Stimulated activated naive B cell treated with anti-CD40 and anti-IgM and Interleukin-4, amounts not matched to agents 10 μg/mL and 1 μg/mL and 100 μg/mL, for 72 hours (primary cell): ENCODE results near the gene TSFM.
A peak's percentile ranks its signal among the peaks of the same experiment; 100 is the strongest.
"Not testable (repeated sequence)": the region's sequence is repeated elsewhere in the genome, so short reads cannot be mapped to it uniquely, and the experiment has no call there.

Source experiments
- ATAC-seq, 2 donors: fragments of 150-1000 bp; cut with Tn5 transposase; replicated peaks; 2 replicates each; pipeline ENCODE4 v1.10.0; 2021; ENCODE audit warnings: moderate library complexity in 1 of 2
- DNase-seq: peaks from one replicate; pipeline ENCODE4 v3.0.0; 2021
- H3K27ac Mint-ChIP-seq: one replicate; pipeline ENCODE4 v1.8.0; 2022; ENCODE audit warnings: mild to moderate bottlenecking, mixed read lengths
- H3K27me3 Mint-ChIP-seq, 2 donors: one replicate each; pipeline ENCODE4 v1.8.0; 2022; ENCODE audit warnings: mixed read lengths in 2 of 2
- H3K36me3 Mint-ChIP-seq, 2 donors: one replicate each; pipeline ENCODE4 v1.8.0; 2022; ENCODE audit warnings: mixed read lengths in 2 of 2, mild to moderate bottlenecking in 1 of 2
- H3K4me1 Mint-ChIP-seq, 2 donors: one replicate each; pipeline ENCODE4 v1.8.0; 2022; ENCODE audit warnings: mixed read lengths in 2 of 2, mild to moderate bottlenecking in 1 of 2
- H3K4me3 Mint-ChIP-seq, 2 donors: one replicate each; pipeline ENCODE4 v1.8.0; 2022; ENCODE audit warnings: mild to moderate bottlenecking in 2 of 2, mixed read lengths in 2 of 2, moderate library complexity in 1 of 2
- H3K9me3 Mint-ChIP-seq, 2 donors: one replicate each; pipeline ENCODE4 v1.8.0; 2022; ENCODE audit warnings: mixed read lengths in 2 of 2, mild to moderate bottlenecking in 1 of 2

Gene TSFM

GRCh38 chr12:57815177-57816000 is 32.8 kb downstream of the TSFM start:
- H3K9me3 Mint-ChIP-seq, result no peaks in the 10 kb centered on the region
- no peak for ATAC-seq
- peaks cover 19 to 20% of the 10 kb centered on the region in 2 donors for H3K36me3 Mint-ChIP-seq

GRCh38 chr12:57816001-57816854 is 33.6 kb downstream of the TSFM start:
- Mint-ChIP-seq H3K4me3 (no peak overlapping the region), H3K9me3 (no peaks in the 10 kb centered on the region), H3K4me1 (no peaks in the 10 kb centered on the region), H3K36me3 (peaks cover 19 to 25% of the 10 kb centered on the region in 2 donors), H3K27me3 (no peaks in the 10 kb centered on the region), H3K27ac (no peak overlapping the region)
- DNase-seq (no peak), ATAC-seq (no peak)

More at GRCh38 chr12:57815177-57816000, 32.8 kb downstream of the TSFM start:
- Mint-ChIP-seq H3K27me3 (no peaks in the 10 kb centered on the region), H3K4me3 (no peak overlapping the region), H3K4me1 (no peaks in the 10 kb centered on the region), H3K27ac (no peak overlapping the region)
- DNase-seq, result no peak

- Mint-ChIP-seq H3K4me1 (no peaks in the 10 kb centered on the region), H3K9me3 (no peaks in the 10 kb centered on the region), H3K36me3 (peaks cover 20 to 21% of the 10 kb centered on the region in 2 donors), H3K4me3 (no peak overlapping the region), H3K27me3 (no peaks in the 10 kb centered on the region), H3K27ac (no peak overlapping the region)
- DNase-seq (no peak), ATAC-seq (no peak)
Measured at GRCh38 chr12:57816855-57817151, 34.2 kb downstream of the TSFM start.

- peaks cover 19 to 22% of the 10 kb centered on the region in 2 donors for H3K36me3 Mint-ChIP-seq
- no peaks in the 10 kb centered on the region for H3K9me3 Mint-ChIP-seq
- ATAC-seq, result no peak
- H3K27me3 Mint-ChIP-seq, result no peaks in the 10 kb centered on the region
- H3K27ac Mint-ChIP-seq, result peak overlapping the region; percentile 14
- DNase-seq, result no peak
- H3K4me1 Mint-ChIP-seq, result no peaks in the 10 kb centered on the region
- H3K4me3 Mint-ChIP-seq, result no peak overlapping the region
Measured at GRCh38 chr12:57817261-57817989, 34.8 kb downstream of the TSFM start.

- ATAC-seq, H3K27ac Mint-ChIP-seq, H3K27me3 Mint-ChIP-seq, H3K9me3 Mint-ChIP-seq, DNase-seq, H3K4me3 Mint-ChIP-seq, H3K4me1 Mint-ChIP-seq: not testable (repeated sequence)
- H3K36me3 Mint-ChIP-seq, result peaks cover 19 to 26% of the 10 kb centered on the region in 2 donors
Measured at GRCh38 chr12:57817990-57818331, 35.4 kb downstream of the TSFM start.

GRCh38 chr12:57820119-57820518 is 37.5 kb downstream of the TSFM start:
- H3K27ac Mint-ChIP-seq, H3K9me3 Mint-ChIP-seq, H3K27me3 Mint-ChIP-seq, H3K4me1 Mint-ChIP-seq, H3K4me3 Mint-ChIP-seq, ATAC-seq, DNase-seq: not testable (repeated sequence)
- H3K36me3 Mint-ChIP-seq, result peaks cover 20 to 39% of the 10 kb centered on the region in 2 donors

GRCh38 chr12:57821015-57821414 is 38.4 kb downstream of the TSFM start:
- not testable (repeated sequence) for H3K9me3 Mint-ChIP-seq, H3K4me1 Mint-ChIP-seq, ATAC-seq, H3K4me3 Mint-ChIP-seq, DNase-seq, H3K27me3 Mint-ChIP-seq
- H3K27ac Mint-ChIP-seq, result peak overlapping the region; percentile 56
- peaks cover 27 to 46% of the 10 kb centered on the region in 2 donors for H3K36me3 Mint-ChIP-seq

- Mint-ChIP-seq H3K27ac (peak overlapping the region; percentile 56), H3K9me3 (no peaks in the 10 kb centered on the region), H3K36me3 (peaks cover 27 to 46% of the 10 kb centered on the region in 2 donors), H3K4me3 (no peak overlapping the region), H3K27me3 (no peaks in the 10 kb centered on the region), H3K4me1 (peaks cover 0 to 1% of the 10 kb centered on the region in 2 donors)
- no peak for ATAC-seq
- DNase-seq, result no peak
Measured at GRCh38 chr12:57821474-57822214, 39.1 kb downstream of the TSFM start.

GRCh38 chr12:57822392-57823130 is 40.0 kb downstream of the TSFM start:
- DNase-seq (no peak), ATAC-seq (no peak)
- peaks cover 33 to 52% of the 10 kb centered on the region in 2 donors for H3K36me3 Mint-ChIP-seq
- peaks cover 0 to 1% of the 10 kb centered on the region in 2 donors for H3K4me1 Mint-ChIP-seq
- no peak overlapping the region for H3K4me3 Mint-ChIP-seq
- H3K27ac Mint-ChIP-seq, result peak overlapping the region; percentile 47
- no peaks in the 10 kb centered on the region for H3K9me3 Mint-ChIP-seq
- H3K27me3 Mint-ChIP-seq, result no peaks in the 10 kb centered on the region

GRCh38 chr12:57823131-57823907 is 40.7 kb downstream of the TSFM start:
- Mint-ChIP-seq H3K27me3 (no peaks in the 10 kb centered on the region), H3K36me3 (peaks cover 34 to 50% of the 10 kb centered on the region in 2 donors), H3K27ac (peak overlapping the region; percentile 68), H3K4me3 (no peak overlapping the region), H3K9me3 (no peaks in the 10 kb centered on the region), H3K4me1 (peaks cover 0 to 1% of the 10 kb centered on the region in 2 donors)
- DNase-seq (no peak), ATAC-seq (no peak)

- no peak for DNase-seq
- peaks cover 30 to 43% of the 10 kb centered on the region in 2 donors for H3K36me3 Mint-ChIP-seq
- ATAC-seq, result no peak
- no peaks in the 10 kb centered on the region for H3K27me3 Mint-ChIP-seq
- no peaks in the 10 kb centered on the region for H3K9me3 Mint-ChIP-seq
- peaks cover 3 to 4% of the 10 kb centered on the region in 2 donors for H3K4me1 Mint-ChIP-seq
- H3K4me3 Mint-ChIP-seq, result no peak overlapping the region
- no peak overlapping the region for H3K27ac Mint-ChIP-seq
Measured at GRCh38 chr12:57823908-57824640, 41.5 kb downstream of the TSFM start.

- H3K36me3 Mint-ChIP-seq, result peaks cover 33 to 43% of the 10 kb centered on the region in 2 donors
- DNase-seq (no peak), ATAC-seq (no peak)
- H3K4me1 Mint-ChIP-seq, result peaks cover 4 to 10% of the 10 kb centered on the region in 2 donors
- H3K9me3 Mint-ChIP-seq, result no peaks in the 10 kb centered on the region
- peak overlapping the region; percentile 62 for H3K27ac Mint-ChIP-seq
- no peaks in the 10 kb centered on the region for H3K27me3 Mint-ChIP-seq
- H3K4me3 Mint-ChIP-seq, result no peak overlapping the region
Measured at GRCh38 chr12:57825451-57825850, 42.9 kb downstream of the TSFM start.
